MM.1S (cell line): ENCODE results near the gene EEPD1.

Experiments
- DNase-seq: peaks from one replicate; pipeline ENCODE4 v3.0.0-alpha.2; 2015
- H2AFZ ChIP-seq: fragments of 300-600 bp; sonication (generic); 2 replicates; pipeline ENCODE4 v1.6.0; 2016; ENCODE audit warnings: antibody characterized with exemption, low read length
- H3F3A ChIP-seq: fragments of 300-600 bp; sonication (generic); 2 replicates; pipeline ENCODE4 v1.6.1; 2016; ENCODE audit warnings: mild to moderate bottlenecking, antibody characterized with exemption, low read length, moderate library complexity, mixed read lengths; ENCODE audit not compliant: insufficient read depth
- H3K27ac ChIP-seq: fragments of 300-600 bp; sonication (generic); 2 replicates; pipeline ENCODE4 v1.5.1; 2016; ENCODE audit warnings: mild to moderate bottlenecking, low read length
- H3K27me3 ChIP-seq: fragments of 300-600 bp; sonication (generic); replicated peaks from 2 replicates; pipeline ENCODE4 v1.6.0; 2016; ENCODE audit warnings: low read length; ENCODE audit not compliant: insufficient read depth
- H3K36me3 ChIP-seq: fragments of 300-600 bp; sonication (generic); replicated peaks from 2 replicates; pipeline ENCODE4 v1.6.1; 2016; ENCODE audit warnings: mild to moderate bottlenecking, low read length, mixed read lengths; ENCODE audit not compliant: insufficient read depth
- H3K4me1 ChIP-seq: fragments of 300-600 bp; sonication (generic); 2 replicates; pipeline ENCODE4 v1.6.1; 2016; ENCODE audit warnings: low read length, mixed read lengths
- H3K4me2 ChIP-seq: fragments of 300-600 bp; sonication (generic); 2 replicates; pipeline ENCODE4 v1.6.0; 2016; ENCODE audit warnings: low read depth, low read length
- H3K4me3 ChIP-seq: fragments of 300-600 bp; sonication (generic); 2 replicates; pipeline ENCODE4 v1.5.1; 2016; ENCODE audit warnings: low read length, mixed read lengths
- H3K79me2 ChIP-seq: fragments of 300-600 bp; sonication (generic); 2 replicates; pipeline ENCODE4 v1.6.1; 2016; ENCODE audit warnings: mixed run types, low read length, mixed read lengths
- H3K9ac ChIP-seq: fragments of 300-600 bp; sonication (generic); 2 replicates; pipeline ENCODE4 v1.6.1; 2016; ENCODE audit warnings: low read length, mixed read lengths
- H3K9me2 ChIP-seq: fragments of 300-600 bp; sonication (generic); replicated peaks from 2 replicates; pipeline ENCODE4 v1.6.1; 2016; ENCODE audit warnings: mild to moderate bottlenecking, low read length, mixed read lengths; ENCODE audit not compliant: insufficient read depth
- H3K9me3 ChIP-seq: fragments of 300-600 bp; sonication (generic); replicated peaks from 2 replicates; pipeline ENCODE4 v1.6.1; 2016; ENCODE audit warnings: mild to moderate bottlenecking, low read length, mixed read lengths; ENCODE audit not compliant: insufficient read depth
- H4K20me1 ChIP-seq: fragments of 300-600 bp; sonication (generic); 2 replicates; pipeline ENCODE4 v1.6.1; 2016; ENCODE audit warnings: mild to moderate bottlenecking, low read length, moderate library complexity, mixed read lengths; ENCODE audit not compliant: insufficient read depth
- CTCF ChIP-seq: fragments of 300-600 bp; sonication (generic); IDR thresholded peaks from 2 replicates; pipeline ENCODE4 v1.5.1; 2016; ENCODE audit warnings: antibody characterized with exemption, low read length, mixed read lengths
- EZH2 ChIP-seq: fragments of 300-600 bp; sonication (generic); optimal IDR thresholded peaks from 2 replicates; pipeline ENCODE3; 2017; ENCODE audit warnings: low read depth, mild to moderate bottlenecking, antibody characterized with exemption, low read length, mixed read lengths
- EZH2phosphoT487 ChIP-seq: fragments of 300-600 bp; sonication (generic); IDR thresholded peaks from 2 replicates; pipeline ENCODE4 v1.6.1; 2018; ENCODE audit warnings: antibody characterized with exemption, low read length

Gene EEPD1

GRCh38 chr7:36127075-36127740 is 25.8 kb upstream of the EEPD1 start:
- Histone ChIP-seq H3K4me3 (no peak overlapping the region), H3K36me3 (no peaks in the 10 kb centered on the region), H3K27ac (no peak overlapping the region), H2AFZ (no peak overlapping the region), H3K9me2 (no peaks in the 10 kb centered on the region), H3K4me1 (no peaks in the 10 kb centered on the region), H3K9ac (no peak overlapping the region), H3K9me3 (no peaks in the 10 kb centered on the region), H3K4me2 (no peak overlapping the region), H3F3A (no peaks in the 10 kb centered on the region), H3K27me3 (no peaks in the 10 kb centered on the region), H3K79me2 (no peaks in the 10 kb centered on the region), H4K20me1 (no peaks in the 10 kb centered on the region)
- TF ChIP-seq EZH2phosphoT487 (no peak), CTCF (no peak), EZH2 (no peak)
- DNase-seq, result no peak

- Histone ChIP-seq H3K36me3 (no peaks in the 10 kb centered on the region), H3K4me1 (no peaks in the 10 kb centered on the region), H3K27me3 (no peaks in the 10 kb centered on the region), H3K9me2 (no peaks in the 10 kb centered on the region), H3K4me2 (no peak overlapping the region), H4K20me1 (no peaks in the 10 kb centered on the region), H3K4me3 (no peak overlapping the region), H3K79me2 (no peaks in the 10 kb centered on the region), H3F3A (no peaks in the 10 kb centered on the region), H3K9ac (no peak overlapping the region), H2AFZ (no peak overlapping the region), H3K27ac (no peak overlapping the region), H3K9me3 (no peaks in the 10 kb centered on the region)
- TF ChIP-seq CTCF (peak; percentile 52), EZH2phosphoT487 (no peak)
- no peak for DNase-seq
Measured at GRCh38 chr7:36128448-36129047, 24.5 kb upstream of the EEPD1 start.

DNA sequence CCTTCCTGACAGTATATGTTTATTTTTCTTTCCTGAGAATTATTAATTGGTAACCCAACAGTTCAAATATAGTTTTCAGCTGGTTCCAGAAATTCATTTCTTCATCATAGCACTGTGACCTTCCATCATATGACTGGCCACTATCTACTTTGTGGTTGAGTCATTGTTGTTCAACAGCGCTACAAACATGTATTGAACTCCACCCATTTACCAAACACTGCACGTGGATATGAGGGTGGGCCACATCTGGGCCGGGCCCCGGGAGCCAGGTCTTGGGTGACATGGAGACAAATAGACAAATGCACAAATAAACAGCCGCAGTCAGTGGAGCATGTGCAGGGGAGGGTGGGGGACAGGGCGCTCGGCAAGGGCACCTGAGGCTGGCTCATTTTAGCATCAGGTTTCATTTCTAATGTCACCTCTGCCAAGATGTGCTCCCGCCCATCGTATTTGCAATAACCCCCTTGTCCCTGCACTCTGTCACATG is 24.0 kb upstream of the EEPD1 start:
- Histone ChIP-seq H2AFZ (no peak overlapping the region), H3K9me3 (no peaks in the 10 kb centered on the region), H3F3A (no peaks in the 10 kb centered on the region), H3K9ac (no peak overlapping the region), H3K36me3 (no peaks in the 10 kb centered on the region), H3K79me2 (no peaks in the 10 kb centered on the region), H3K4me1 (no peaks in the 10 kb centered on the region), H3K27me3 (no peaks in the 10 kb centered on the region), H3K9me2 (no peaks in the 10 kb centered on the region), H4K20me1 (no peaks in the 10 kb centered on the region), H3K4me2 (no peak overlapping the region), H3K4me3 (no peak overlapping the region), H3K27ac (no peak overlapping the region)
- DNase-seq, result no peak
- TF ChIP-seq CTCF (no peak), EZH2phosphoT487 (no peak)
